ENCODE measurements around the gene C1orf116. TPM values are rescaled to one million over a fixed set of nuclear protein-coding genes. Genes with fewer than 3 reads are reported as not detected.
A peak's percentile ranks its signal among the peaks of the same experiment; 100 is the strongest.

Gene C1orf116
- total and polyA plus RNA-seq, 4 donors = 0.08 to 2.8 (median 0.24) TPM

DNA sequence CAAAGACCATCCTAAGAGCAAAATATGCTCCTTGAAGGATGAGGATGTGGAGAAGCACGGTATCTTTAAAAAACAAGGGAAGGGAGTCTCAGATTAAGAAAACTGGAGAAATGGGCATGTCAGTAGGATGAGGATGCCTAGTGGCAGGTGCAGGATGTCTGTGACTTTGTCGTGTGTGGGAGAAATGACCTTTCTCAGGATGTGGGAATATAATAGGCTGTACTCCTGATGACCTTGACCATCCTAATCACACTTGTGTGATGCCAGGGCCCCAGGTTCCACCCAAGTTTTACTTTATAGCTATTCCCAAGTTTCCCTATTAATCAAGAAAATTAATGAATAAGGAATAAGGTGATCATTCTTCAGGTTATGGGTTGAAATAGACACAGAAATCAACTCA, 12.9 kb downstream of the C1orf116 start:
- H3K27me3 ChIP-seq (ENCODE audit: control insufficient read depth in 1 of 2, insufficient read depth in 2 of 2, low read length in 1 of 2) = no peaks in the 10 kb centered on the region
- ATAC-seq (ENCODE audit: low FRiP score) = no peak
- intact Hi-C loops (cut with DNase I) = no loop called here
- 73 to 88% methylated on average over 2 of the region's 2 CpGs for WGBS, 2 donors
- no peaks in the 10 kb centered on the region for H3K4me1 ChIP-seq (ENCODE audit: control insufficient read depth in 1 of 2, insufficient read depth in 2 of 2, low read length in 2 of 2)
- no peaks in the 10 kb centered on the region for H3K9me3 ChIP-seq (ENCODE audit: control insufficient read depth, low read length)
- DNase-seq = no peak
- H3K4me3 ChIP-seq (ENCODE audit: low read length in 2 of 2) = no peak overlapping the region
- no peaks in the 10 kb centered on the region for H3K36me3 ChIP-seq (ENCODE audit: control insufficient read depth in 1 of 2, insufficient read depth in 2 of 2, low read length in 1 of 2)
- H3K27ac ChIP-seq (ENCODE audit: low read depth in 1 of 2, low read length in 2 of 2) = no peak overlapping the region

DNA sequence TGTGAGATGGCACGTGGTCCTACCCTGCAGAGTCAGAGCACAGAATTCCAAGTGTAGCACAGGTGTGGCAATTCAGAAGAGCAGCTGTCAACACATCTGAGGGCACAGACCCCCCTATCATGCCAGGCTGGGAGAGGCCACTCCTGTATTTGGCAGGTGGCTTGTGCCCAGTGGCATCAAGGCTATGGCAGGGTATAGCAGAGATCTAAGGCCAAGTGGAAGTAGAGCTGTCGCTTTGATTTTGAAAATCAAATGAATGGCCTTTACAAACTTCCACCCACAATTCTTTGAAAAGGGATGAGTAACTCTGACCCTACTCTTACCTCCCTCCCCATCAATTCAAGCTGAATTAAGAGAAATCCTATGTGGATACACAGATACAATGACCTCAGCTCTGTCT, 13.4 kb downstream of the C1orf116 start:
- H3K4me3 ChIP-seq (ENCODE audit: low read length in 2 of 2) = no peak overlapping the region
- ATAC-seq (ENCODE audit: low FRiP score) (no peak), DNase-seq (no peak)
- no peaks in the 10 kb centered on the region for H3K36me3 ChIP-seq (ENCODE audit: control insufficient read depth in 1 of 2, insufficient read depth in 2 of 2, low read length in 1 of 2)
- WGBS, 2 donors = 90 to 93% methylated on average over 2 of the region's 2 CpGs
- no peaks in the 10 kb centered on the region for H3K27me3 ChIP-seq (ENCODE audit: control insufficient read depth in 1 of 2, insufficient read depth in 2 of 2, low read length in 1 of 2)
- H3K9me3 ChIP-seq (ENCODE audit: control insufficient read depth, low read length) = no peaks in the 10 kb centered on the region
- H3K4me1 ChIP-seq (ENCODE audit: control insufficient read depth in 1 of 2, insufficient read depth in 2 of 2, low read length in 2 of 2) = no peaks in the 10 kb centered on the region
- intact Hi-C loops (cut with DNase I) = no loop called here
- H3K27ac ChIP-seq (ENCODE audit: low read depth in 1 of 2, low read length in 2 of 2) = no peak overlapping the region

DNA sequence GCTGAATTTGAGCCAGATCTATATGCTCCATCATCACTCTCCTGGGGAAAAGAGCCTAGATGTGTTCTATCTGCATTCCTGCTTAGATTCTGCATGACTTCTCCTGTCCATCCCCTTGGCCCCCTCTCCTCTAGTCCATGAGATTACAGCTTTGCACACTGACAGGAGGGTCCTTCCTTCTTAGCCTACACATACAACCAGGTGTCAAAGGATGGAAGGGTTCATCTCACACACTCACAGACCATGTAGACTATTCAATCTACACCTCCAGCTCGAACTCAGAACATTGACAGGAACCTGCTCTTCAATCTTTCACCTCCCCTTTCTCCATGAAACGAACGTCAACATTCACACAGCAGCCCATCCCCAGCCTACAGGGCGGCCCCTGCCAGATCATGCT, 13.8 kb downstream of the C1orf116 start:
- Histone ChIP-seq H3K36me3 (ENCODE audit: control insufficient read depth in 1 of 2, insufficient read depth in 2 of 2, low read length in 1 of 2) (no peaks in the 10 kb centered on the region), H3K4me3 (ENCODE audit: low read length in 2 of 2) (no peak overlapping the region), H3K9me3 (ENCODE audit: control insufficient read depth, low read length) (no peaks in the 10 kb centered on the region), H3K4me1 (ENCODE audit: control insufficient read depth in 1 of 2, insufficient read depth in 2 of 2, low read length in 2 of 2) (no peaks in the 10 kb centered on the region), H3K27me3 (ENCODE audit: control insufficient read depth in 1 of 2, insufficient read depth in 2 of 2, low read length in 1 of 2) (no peaks in the 10 kb centered on the region), H3K27ac (ENCODE audit: low read depth in 1 of 2, low read length in 2 of 2) (no peak overlapping the region)
- DNase-seq (no peak), ATAC-seq (ENCODE audit: low FRiP score) (no peak)
- 91% methylated on average over 4 of the region's 4 CpGs for WGBS, 2 donors
- intact Hi-C loops (cut with DNase I) = no loop called here

DNA sequence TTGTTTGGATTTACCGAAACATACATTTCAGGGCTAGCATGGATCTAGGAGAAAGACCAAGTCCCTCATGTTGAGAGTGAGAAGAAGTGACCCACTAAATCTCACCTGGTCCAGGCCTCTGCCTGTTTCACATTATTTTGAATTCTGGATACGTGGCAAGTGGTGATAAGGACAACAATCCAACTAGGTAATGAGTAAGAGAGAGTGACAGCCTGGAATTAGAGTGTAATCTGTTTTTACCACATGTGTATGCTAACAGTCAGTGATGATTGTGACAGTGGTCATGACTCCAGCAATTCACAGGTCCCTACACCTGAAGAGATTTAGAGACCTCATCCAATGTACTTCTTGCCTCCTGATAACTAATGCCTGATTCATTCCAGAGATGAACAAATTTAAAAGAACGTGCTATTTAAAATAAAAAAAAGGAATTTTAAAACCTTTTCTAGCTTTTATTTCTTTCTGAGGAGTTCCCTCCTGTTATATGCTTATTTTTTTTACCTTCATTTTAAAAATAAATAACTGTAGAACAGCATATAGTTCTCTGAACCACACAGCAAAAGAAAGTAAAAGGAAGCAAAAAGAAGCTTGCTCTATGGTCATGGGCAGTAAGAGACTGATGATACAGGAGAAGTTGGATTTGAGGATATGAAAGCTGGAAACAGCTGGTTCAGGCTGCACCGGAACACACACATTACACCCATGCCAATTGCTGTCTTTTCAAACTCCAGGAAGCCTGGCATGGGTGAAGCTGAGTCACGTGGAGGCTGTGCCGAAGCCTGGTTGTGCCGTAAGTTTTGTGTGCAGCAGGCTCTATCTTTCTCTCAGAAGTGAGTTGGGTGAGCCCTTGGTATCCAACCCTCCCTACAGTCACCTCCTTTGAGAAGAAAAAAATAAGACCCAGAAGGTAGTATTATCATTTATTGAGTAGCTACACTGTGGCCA, 14.7 kb downstream of the C1orf116 start:
- H3K27me3 ChIP-seq (ENCODE audit: control insufficient read depth in 1 of 2, insufficient read depth in 2 of 2, low read length in 1 of 2) = no peaks in the 10 kb centered on the region
- H3K4me1 ChIP-seq (ENCODE audit: control insufficient read depth in 1 of 2, insufficient read depth in 2 of 2, low read length in 2 of 2) = no peaks in the 10 kb centered on the region
- intact Hi-C loops (cut with DNase I) = no loop called here
- H3K36me3 ChIP-seq (ENCODE audit: control insufficient read depth in 1 of 2, insufficient read depth in 2 of 2, low read length in 1 of 2) = no peaks in the 10 kb centered on the region
- DNase-seq (peak in 1 of 2 donors; percentile 82), ATAC-seq (ENCODE audit: low FRiP score) (peak; percentile 49)
- H3K27ac ChIP-seq (ENCODE audit: low read depth in 1 of 2, low read length in 2 of 2) = no peak overlapping the region
- no peak overlapping the region for H3K4me3 ChIP-seq (ENCODE audit: low read length in 2 of 2)
- no peaks in the 10 kb centered on the region for H3K9me3 ChIP-seq (ENCODE audit: control insufficient read depth, low read length)
- WGBS, 2 donors = 50% methylated on average over 7 of the region's 7 CpGs

DNA sequence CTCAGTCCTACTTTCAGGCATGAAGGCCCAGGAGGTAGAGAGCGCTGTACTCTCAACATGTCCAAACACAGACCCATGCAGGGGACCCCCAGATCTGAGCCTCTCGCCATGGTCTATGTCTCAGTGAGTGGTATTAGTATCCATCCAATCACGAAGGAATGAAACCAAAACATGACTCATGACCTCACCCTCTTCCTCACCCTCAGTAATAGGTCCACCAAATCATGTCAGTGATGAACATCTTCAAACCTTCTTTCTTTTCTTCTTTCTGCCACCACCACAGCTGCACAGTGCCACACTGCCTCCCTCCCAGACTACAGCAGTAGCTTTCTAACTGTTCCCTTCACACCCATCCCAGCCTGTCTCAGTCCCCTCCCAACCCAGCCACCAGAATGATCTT, 16.8 kb downstream of the C1orf116 start:
- Histone ChIP-seq H3K27me3 (ENCODE audit: control insufficient read depth in 1 of 2, insufficient read depth in 2 of 2, low read length in 1 of 2) (no peaks in the 10 kb centered on the region), H3K4me1 (ENCODE audit: control insufficient read depth in 1 of 2, insufficient read depth in 2 of 2, low read length in 2 of 2) (no peaks in the 10 kb centered on the region), H3K9me3 (ENCODE audit: control insufficient read depth, low read length) (no peaks in the 10 kb centered on the region), H3K4me3 (ENCODE audit: low read length in 2 of 2) (no peak overlapping the region), H3K27ac (ENCODE audit: low read depth in 1 of 2, low read length in 2 of 2) (no peak overlapping the region), H3K36me3 (ENCODE audit: control insufficient read depth in 1 of 2, insufficient read depth in 2 of 2, low read length in 1 of 2) (no peaks in the 10 kb centered on the region)
- DNase-seq (no peak), ATAC-seq (ENCODE audit: low FRiP score) (no peak)
- WGBS, 2 donors = 89 to 92% methylated on average over 3 of the region's 3 CpGs
- intact Hi-C loops (cut with DNase I) = no loop called here

DNA sequence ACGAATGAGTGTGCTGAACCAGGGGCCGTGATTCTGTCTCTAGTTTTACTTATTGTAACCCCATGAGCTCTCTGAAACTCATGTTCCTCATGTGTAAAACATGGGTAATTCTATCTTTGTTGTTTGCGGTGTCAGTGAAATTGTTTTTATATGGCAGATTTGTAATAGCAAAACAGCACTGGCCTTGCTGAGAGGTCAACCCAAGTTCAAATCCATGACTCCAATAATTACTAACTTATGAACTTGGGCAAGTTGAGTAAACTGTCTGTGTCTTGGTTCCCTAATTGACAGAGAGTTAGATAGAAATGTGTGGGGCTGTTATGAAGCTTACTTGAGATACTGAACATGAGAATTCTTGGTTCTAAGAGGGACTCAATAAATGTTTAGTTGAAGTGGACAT, 17.8 kb downstream of the C1orf116 start:
- no peaks in the 10 kb centered on the region for H3K27me3 ChIP-seq (ENCODE audit: control insufficient read depth in 1 of 2, insufficient read depth in 2 of 2, low read length in 1 of 2)
- 91 to 94% methylated on average over 3 of the region's 3 CpGs for WGBS, 2 donors
- no peak overlapping the region for H3K4me3 ChIP-seq (ENCODE audit: low read length in 2 of 2)
- DNase-seq = no peak
- H3K36me3 ChIP-seq (ENCODE audit: control insufficient read depth in 1 of 2, insufficient read depth in 2 of 2, low read length in 1 of 2) = no peaks in the 10 kb centered on the region
- intact Hi-C loops (cut with DNase I) = no loop called here
- H3K9me3 ChIP-seq (ENCODE audit: control insufficient read depth, low read length) = no peaks in the 10 kb centered on the region
- H3K27ac ChIP-seq (ENCODE audit: low read depth in 1 of 2, low read length in 2 of 2) = no peak overlapping the region
- H3K4me1 ChIP-seq (ENCODE audit: control insufficient read depth in 1 of 2, insufficient read depth in 2 of 2, low read length in 2 of 2) = no peaks in the 10 kb centered on the region
- ATAC-seq (ENCODE audit: low FRiP score) = no peak

DNA sequence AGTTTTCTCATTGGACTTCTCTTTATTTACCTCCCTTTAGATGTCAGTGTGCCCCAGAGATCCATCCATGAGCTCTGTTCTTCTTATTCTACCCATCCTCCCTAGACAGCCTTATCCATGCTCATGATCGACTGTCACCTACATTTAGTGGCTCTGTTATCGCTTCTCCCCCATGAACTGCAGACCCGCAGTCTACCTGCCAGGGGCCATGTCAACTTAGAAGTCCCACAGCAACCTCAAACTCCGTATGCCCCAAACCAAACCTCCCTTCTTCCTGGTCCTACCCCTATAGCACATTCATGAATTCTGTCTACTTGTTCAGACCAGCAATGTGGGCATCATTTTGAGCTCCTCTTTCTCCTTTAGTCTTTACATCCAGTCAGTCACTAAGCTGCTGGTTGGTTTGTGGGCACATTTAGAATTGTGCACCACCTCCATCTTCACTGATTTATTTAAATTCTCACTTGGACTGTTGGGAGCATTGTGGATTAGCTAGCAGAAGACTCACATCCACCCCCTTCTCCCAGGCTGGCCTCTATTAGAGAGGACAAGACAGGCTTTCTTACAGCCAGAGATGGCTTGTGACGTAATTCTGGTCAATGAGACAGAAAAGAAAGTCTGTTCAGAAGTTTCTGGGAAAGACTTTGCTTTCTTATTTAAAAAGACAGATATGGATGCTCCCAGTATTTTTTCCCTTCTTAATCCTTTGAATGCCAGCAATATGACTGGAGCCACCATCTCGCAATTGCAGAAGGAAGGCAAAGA, 19.1 kb downstream of the C1orf116 start:
- WGBS, 2 donors = 65 to 70% methylated on average over 6 of the region's 6 CpGs
- H3K36me3 ChIP-seq (ENCODE audit: control insufficient read depth in 1 of 2, insufficient read depth in 2 of 2, low read length in 1 of 2) = no peaks in the 10 kb centered on the region

DNA sequence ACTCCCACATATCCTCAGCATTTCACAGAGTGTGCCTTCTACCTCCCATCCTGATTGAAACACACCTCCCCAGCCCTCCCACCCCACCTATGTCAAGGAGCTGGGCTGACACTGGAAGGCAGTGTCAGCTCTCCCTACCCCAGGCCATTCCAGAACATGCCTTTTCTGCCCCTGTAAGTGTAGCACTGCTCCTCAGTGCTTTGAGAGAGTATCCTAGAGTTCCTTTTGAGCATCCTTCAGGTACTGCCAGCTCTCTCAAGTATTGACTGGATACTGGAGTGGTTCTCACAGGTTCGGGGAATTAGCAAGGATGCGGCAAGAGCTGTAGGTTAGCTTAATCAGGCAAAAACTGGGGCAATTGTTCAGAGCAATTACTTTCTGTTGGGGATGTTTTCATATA, 21.8 kb downstream of the C1orf116 start:
- intact Hi-C loops (cut with DNase I) = no loop called here
- WGBS, 2 donors = 94 to 97% methylated on average over 2 of the region's 2 CpGs
- Histone ChIP-seq H3K36me3 (ENCODE audit: control insufficient read depth in 1 of 2, insufficient read depth in 2 of 2, low read length in 1 of 2) (no peaks in the 10 kb centered on the region), H3K9me3 (ENCODE audit: control insufficient read depth, low read length) (no peaks in the 10 kb centered on the region), H3K27ac (ENCODE audit: low read depth in 1 of 2, low read length in 2 of 2) (no peak overlapping the region), H3K27me3 (ENCODE audit: control insufficient read depth in 1 of 2, insufficient read depth in 2 of 2, low read length in 1 of 2) (no peaks in the 10 kb centered on the region), H3K4me3 (ENCODE audit: low read length in 2 of 2) (no peak overlapping the region), H3K4me1 (ENCODE audit: control insufficient read depth in 1 of 2, insufficient read depth in 2 of 2, low read length in 2 of 2) (no peaks in the 10 kb centered on the region)
- DNase-seq = no peak
- ATAC-seq (ENCODE audit: low FRiP score) = no peak

More for the DNA sequence above, 19.1 kb downstream of the C1orf116 start:
- Histone ChIP-seq H3K27me3 (ENCODE audit: control insufficient read depth in 1 of 2, insufficient read depth in 2 of 2, low read length in 1 of 2) (no peaks in the 10 kb centered on the region), H3K9me3 (ENCODE audit: control insufficient read depth, low read length) (no peaks in the 10 kb centered on the region), H3K4me1 (ENCODE audit: control insufficient read depth in 1 of 2, insufficient read depth in 2 of 2, low read length in 2 of 2) (no peaks in the 10 kb centered on the region), H3K4me3 (ENCODE audit: low read length in 2 of 2) (no peak overlapping the region), H3K27ac (ENCODE audit: low read depth in 1 of 2, low read length in 2 of 2) (no peak overlapping the region)
- intact Hi-C loops (cut with DNase I) = no loop called here
- ATAC-seq (ENCODE audit: low FRiP score) (no peak), DNase-seq (no peak)
